ENCODE data around the gene ZNF346.
"Not testable (repeated sequence)": the region's sequence is repeated elsewhere in the genome, so short reads cannot be mapped to it uniquely, and the experiment has no call there.

Gene ZNF346

GRCh38 chr5:177022386-177023302, at the start of gene ZNF346:
Gene ZNF346 (plus strand): TSS chr5:177022696. CDS start chr5:177022739, 43 bp downstream.
- peak; percentile 81 to 93 for DNase-seq

- DNase-seq, result no peak
Observed at GRCh38 chr5:176979669-176980068, 42.8 kb upstream of the ZNF346 start.

GRCh38 chr5:176980818-176981217, 41.7 kb upstream of the ZNF346 start:
- DNase-seq, result no peak

- DNase-seq, result not testable (repeated sequence)
Observed at GRCh38 chr5:176983112-176983511, 39.4 kb upstream of the ZNF346 start.

- not testable (repeated sequence) for DNase-seq
Observed at GRCh38 chr5:176983593-176983992, 38.9 kb upstream of the ZNF346 start.

GRCh38 chr5:176984176-176984575, 38.3 kb upstream of the ZNF346 start:
- DNase-seq, result not testable (repeated sequence)

- no peak for DNase-seq
Observed at GRCh38 chr5:176985516-176985915, 37.0 kb upstream of the ZNF346 start.

GRCh38 chr5:176986280-176986679, 36.2 kb upstream of the ZNF346 start:
- DNase-seq, result no peak

- DNase-seq, result no peak
Observed at GRCh38 chr5:176987583-176987982, 34.9 kb upstream of the ZNF346 start.

GRCh38 chr5:176993081-176993480, 29.4 kb upstream of the ZNF346 start:
- not testable (repeated sequence) for DNase-seq

- DNase-seq, result no peak
Observed at GRCh38 chr5:176994460-176995121, 27.9 kb upstream of the ZNF346 start.

- no peak for DNase-seq
Observed at GRCh38 chr5:176995122-176995490, 27.4 kb upstream of the ZNF346 start.

- DNase-seq, result no peak
Observed at GRCh38 chr5:176995896-176996767, 26.4 kb upstream of the ZNF346 start.

GRCh38 chr5:176996780-176997179, 25.7 kb upstream of the ZNF346 start:
- DNase-seq, result no peak

- no peak for DNase-seq
Observed at GRCh38 chr5:176998828-176999227, 23.7 kb upstream of the ZNF346 start.

- DNase-seq, result not testable (repeated sequence)
Observed at GRCh38 chr5:176999526-176999925, 23.0 kb upstream of the ZNF346 start.

- DNase-seq, result no peak
Observed at GRCh38 chr5:177003649-177004048, 18.8 kb upstream of the ZNF346 start.

GRCh38 chr5:177004961-177005360, 17.5 kb upstream of the ZNF346 start:
- no peak for DNase-seq

- DNase-seq, result peak; percentile 37 to 69
Observed at GRCh38 chr5:177005619-177006264, 16.8 kb upstream of the ZNF346 start.

- DNase-seq, result peak; percentile 84 to 89
Observed at GRCh38 chr5:177006265-177006972, 16.1 kb upstream of the ZNF346 start, which contains the start of gene UIMC1. Gene UIMC1 (minus strand): TSS chr5:177006779. CDS start chr5:176982615, 24,164 bp downstream.

- DNase-seq, result peak in 1 of 2 experiments; percentile 3
Observed at GRCh38 chr5:177008716-177009115, 13.8 kb upstream of the ZNF346 start.

- DNase-seq, result no peak
Observed at GRCh38 chr5:177010153-177010552, 12.3 kb upstream of the ZNF346 start.
